Adrenal gland (tissue), 5 donors: ENCODE data around the gene ZNF616.

Experiments
- POLR2A ChIP-seq, 2 donors: fragments of 450-650 bp; IDR thresholded peaks; one replicate each; pipeline ENCODE4 v1.6.1; 2017; ENCODE audit warnings: antibody characterized with exemption in 2 of 2, mild to moderate bottlenecking in 2 of 2, moderate library complexity in 1 of 2
- TF ChIP-seq, protein P1 (sequence below), 6 experiments: fragments of 450-650 bp in 4 of 6; fragments of 200-600 bp in 2 of 6; sonication (generic) in 1 of 6; IDR thresholded peaks; 1 replicate in 5 of 6; 2 replicates in 1 of 6; pipeline versions ENCODE4 v1.5.1 to v1.8.0; 2016 to 2021; ENCODE audit warnings: antibody characterized with exemption in 6 of 6, mild to moderate bottlenecking in 2 of 6, moderate library complexity in 1 of 6
- donor health status: DM: no; HTN: no; CAD: no.

- no peak for TF ChIP-seq POLR2A (IDR thresholded peaks at IDR 0.05)
- TF ChIP-seq, protein P1, sequence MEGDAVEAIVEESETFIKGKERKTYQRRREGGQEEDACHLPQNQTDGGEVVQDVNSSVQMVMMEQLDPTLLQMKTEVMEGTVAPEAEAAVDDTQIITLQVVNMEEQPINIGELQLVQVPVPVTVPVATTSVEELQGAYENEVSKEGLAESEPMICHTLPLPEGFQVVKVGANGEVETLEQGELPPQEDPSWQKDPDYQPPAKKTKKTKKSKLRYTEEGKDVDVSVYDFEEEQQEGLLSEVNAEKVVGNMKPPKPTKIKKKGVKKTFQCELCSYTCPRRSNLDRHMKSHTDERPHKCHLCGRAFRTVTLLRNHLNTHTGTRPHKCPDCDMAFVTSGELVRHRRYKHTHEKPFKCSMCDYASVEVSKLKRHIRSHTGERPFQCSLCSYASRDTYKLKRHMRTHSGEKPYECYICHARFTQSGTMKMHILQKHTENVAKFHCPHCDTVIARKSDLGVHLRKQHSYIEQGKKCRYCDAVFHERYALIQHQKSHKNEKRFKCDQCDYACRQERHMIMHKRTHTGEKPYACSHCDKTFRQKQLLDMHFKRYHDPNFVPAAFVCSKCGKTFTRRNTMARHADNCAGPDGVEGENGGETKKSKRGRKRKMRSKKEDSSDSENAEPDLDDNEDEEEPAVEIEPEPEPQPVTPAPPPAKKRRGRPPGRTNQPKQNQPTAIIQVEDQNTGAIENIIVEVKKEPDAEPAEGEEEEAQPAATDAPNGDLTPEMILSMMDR (IDR thresholded peaks at IDR 0.05) = no peak
Measured at GRCh38 chr19:52170863-52171320, 31.2 kb upstream of the ZNF616 start.
